Left renal cortex interstitium (tissue), 4 donors: ENCODE results near the gene SYNM. TPM values are rescaled to one million over a fixed set of nuclear protein-coding genes. Genes with fewer than 3 reads are reported as not detected.

ENCODE experiments used
- DNase-seq, 4 donors: peaks; one replicate each; pipeline ENCODE4 v3.0.0-alpha.2; 2013; ENCODE audit warnings: low read depth in 4 of 4, low spot score in 2 of 4, missing footprints in 1 of 4
- polyA plus RNA-seq, 4 donors: library from polyadenylated mRNA; unstranded; fragments of 120-200 nt; gene quantifications; one replicate each; pipeline ENCODE4 v1.2.1, GENCODE V29; 2013; ENCODE audit not compliant: insufficient read length in 4 of 4

SYNM gene
- polyA plus RNA-seq, 4 donors = 1.6 to 2.0 (median 1.7) TPM

GRCh38 chr15:99120050-99120777 lies 15.3 kb downstream of the SYNM start:
- DNase-seq = no peak

GRCh38 chr15:99121207-99121606 lies 16.3 kb downstream of the SYNM start:
- DNase-seq = no peak

DNA sequence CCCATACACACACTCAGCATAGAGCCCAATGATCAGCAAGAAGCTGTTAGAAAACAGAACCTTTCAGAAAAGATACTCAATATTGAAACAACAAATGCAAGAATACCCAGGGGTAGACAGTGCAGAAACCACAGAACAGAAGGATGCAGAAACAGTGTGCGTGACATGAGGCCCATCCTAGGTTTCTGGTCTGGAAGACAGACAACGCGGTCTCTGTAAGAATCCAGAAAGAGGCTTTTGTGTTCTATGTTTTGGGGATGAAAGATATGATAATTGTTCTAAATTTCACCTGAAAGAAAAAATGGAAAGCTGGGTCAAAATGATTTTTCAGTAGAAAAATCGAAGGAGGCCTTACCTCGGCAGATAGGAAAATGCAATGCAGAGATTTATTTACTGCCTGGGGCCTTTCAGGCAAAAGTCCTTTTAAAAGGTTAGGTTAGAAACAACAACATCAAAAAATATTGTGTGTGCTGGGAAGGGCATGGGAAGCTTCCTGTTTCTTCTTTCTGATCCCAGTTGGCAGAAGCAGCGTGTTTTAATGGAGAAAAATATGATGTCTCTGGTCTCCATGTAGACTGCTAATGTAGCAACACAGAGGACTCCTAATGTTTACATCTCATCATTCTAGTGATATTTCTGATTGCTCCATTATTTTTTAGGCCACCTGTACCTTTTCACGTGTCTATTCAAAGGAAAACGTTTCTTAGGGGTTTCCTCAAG lies 17.0 kb downstream of the SYNM start:
- DNase-seq = no peak

- no peak for DNase-seq
Measured at GRCh38 chr15:99122831-99123712, 18.2 kb downstream of the SYNM start.

- peak in 3 of 4 donors; percentile 31 to 59 (median 40) for DNase-seq
Measured at GRCh38 chr15:99123713-99124451, 19.0 kb downstream of the SYNM start.

- no peak for DNase-seq
Measured at GRCh38 chr15:99124641-99125040, 19.8 kb downstream of the SYNM start.

DNA sequence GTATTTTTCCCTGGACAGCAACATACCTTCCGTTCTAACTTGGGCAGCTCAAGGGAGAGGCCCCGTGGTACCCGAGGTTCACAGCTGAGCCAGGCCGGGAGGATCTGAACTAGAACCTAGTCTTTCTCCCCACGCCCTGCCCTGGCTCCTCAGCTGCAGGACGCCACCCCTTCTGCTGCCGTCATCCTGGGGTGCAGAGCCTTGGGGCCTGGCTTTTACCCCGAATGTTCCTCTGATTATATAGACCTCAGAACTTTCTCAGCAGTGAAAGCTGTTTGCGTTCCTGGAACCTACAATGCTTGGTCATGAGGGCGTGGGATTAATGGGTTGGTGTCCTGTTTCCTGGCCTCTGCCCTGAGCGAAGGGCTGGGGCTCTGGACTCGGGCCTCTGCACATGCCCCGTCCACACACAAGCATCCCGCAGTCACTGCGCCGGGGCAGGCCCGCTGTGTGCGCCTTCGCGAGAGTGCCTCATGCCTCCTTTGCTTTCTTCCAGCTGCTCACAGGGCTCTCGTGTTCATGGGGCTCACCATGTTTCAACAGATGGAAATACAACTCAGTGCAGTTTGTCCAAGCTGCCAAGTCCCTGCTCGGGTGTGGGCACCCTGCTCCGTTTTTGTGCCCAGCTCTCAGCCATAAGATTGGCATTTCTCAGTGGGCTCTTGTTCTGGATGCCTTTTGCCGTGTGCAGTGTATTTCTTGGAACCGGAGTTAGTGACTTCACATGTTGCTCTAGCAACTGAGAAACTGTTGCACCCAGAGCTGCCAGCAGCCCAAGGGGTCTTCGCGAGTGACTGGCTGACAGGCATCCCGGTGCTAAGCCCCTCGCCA lies 20.4 kb downstream of the SYNM start:
- no peak for DNase-seq

DNA sequence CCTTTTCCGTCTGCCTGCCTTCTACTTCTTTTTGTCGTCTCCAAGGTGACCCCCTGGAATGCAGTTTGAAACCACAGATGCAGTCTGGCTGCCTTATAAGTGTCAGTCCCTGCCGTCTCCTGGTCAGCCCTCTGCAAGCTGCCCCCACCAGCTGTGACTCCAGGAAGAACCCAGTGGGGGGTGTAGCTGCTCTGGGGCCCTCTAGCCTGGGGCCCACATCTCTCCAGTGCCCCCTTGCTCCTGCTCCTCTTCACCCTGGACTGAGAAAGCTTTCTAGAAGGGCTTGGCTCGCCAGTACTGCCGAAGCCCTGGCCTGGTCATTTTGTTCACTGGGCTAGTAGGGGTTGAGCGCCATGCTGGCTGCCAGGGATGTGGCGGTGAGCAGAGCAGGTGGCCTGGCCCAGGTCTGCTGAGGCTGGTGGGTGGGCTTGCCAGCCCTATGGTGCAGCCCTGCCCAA lies 21.3 kb downstream of the SYNM start:
- no peak for DNase-seq

DNA sequence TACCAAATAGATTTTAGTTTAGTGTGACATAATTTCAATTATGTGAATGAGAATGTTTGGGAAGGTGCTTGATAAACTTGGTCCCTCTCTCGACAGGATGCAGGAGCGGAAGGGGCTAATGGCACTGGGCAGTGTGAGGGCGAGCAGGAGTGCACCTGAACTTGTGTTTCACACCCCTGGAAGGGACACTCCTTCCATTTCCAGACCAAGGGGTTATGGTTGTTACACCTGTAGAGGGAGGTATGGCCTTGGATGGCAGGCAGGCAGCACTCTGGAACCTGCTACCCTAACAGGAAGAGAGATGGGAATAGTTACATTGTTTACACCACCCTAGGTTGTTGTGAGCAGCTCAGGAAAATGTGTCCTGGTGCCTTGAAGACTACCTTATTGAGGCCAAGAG lies 22.1 kb downstream of the SYNM start:
- no peak for DNase-seq

DNA sequence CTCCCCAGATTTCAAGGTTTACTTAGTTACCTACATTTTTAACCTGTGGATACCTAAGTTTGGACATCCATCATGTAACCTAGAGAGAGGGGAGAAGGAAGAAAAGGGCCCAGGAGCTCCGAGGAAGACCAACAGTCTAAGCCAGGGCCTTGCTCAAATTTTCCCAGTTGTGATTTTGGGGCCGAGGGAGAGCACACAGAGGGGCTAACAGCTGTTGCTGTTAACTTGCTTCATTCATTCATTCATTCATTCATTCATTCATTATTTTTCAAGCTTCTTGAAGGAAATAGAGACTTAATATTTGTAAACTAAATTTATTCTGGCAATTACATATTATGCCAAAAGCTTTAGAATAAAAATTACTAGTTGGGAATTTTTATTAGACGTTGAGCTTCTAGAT lies 22.9 kb downstream of the SYNM start:
- DNase-seq = no peak

DNA sequence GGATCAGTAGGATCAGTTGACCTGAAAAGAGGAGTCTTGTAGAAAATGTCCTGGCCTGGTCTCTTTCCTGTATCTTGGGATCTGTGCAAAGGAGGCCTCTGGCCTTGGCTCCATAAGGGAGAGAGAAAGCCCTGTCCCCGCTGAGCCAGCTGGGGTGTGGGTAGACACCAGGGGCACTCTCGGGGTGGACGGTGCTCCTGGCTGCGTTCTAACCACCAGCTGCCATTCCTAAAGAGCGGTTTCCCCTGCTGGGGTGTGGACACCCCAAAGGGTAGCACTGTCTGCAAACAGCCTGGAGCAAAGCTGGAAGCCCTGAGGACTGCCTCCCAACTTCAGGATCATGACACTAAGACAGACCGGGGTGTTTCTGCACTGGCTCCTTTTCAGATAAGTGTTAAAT lies 23.5 kb downstream of the SYNM start:
- DNase-seq = no peak

- no peak for DNase-seq
Measured at GRCh38 chr15:99129644-99130043, 24.8 kb downstream of the SYNM start.

- DNase-seq = no peak
Measured at GRCh38 chr15:99130314-99130713, 25.4 kb downstream of the SYNM start.

DNA sequence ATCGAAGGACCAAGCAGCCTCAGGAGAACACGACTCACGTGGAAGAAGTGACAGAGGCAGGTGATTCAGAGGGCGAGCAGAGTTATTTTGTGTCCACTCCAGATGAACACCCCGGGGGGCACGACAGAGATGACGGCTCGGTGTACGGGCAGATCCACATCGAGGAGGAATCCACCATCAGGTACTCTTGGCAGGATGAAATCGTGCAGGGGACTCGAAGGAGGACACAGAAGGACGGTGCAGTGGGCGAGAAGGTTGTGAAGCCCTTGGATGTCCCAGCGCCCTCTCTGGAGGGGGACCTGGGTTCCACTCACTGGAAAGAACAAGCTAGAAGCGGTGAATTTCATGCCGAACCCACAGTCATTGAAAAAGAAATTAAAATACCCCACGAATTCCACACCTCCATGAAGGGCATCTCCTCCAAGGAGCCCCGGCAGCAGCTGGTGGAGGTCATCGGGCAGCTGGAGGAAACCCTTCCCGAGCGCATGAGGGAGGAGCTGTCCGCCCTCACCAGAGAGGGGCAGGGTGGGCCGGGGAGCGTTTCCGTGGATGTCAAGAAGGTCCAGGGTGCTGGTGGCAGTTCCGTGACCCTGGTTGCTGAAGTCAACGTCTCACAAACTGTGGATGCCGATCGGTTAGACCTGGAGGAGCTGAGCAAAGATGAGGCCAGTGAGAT lies 26.0 kb downstream of the SYNM start:
- DNase-seq = no peak

GRCh38 chr15:99131441-99132023 lies 26.7 kb downstream of the SYNM start:
- no peak for DNase-seq

GRCh38 chr15:99132122-99132521 lies 27.2 kb downstream of the SYNM start:
- no peak for DNase-seq

DNA sequence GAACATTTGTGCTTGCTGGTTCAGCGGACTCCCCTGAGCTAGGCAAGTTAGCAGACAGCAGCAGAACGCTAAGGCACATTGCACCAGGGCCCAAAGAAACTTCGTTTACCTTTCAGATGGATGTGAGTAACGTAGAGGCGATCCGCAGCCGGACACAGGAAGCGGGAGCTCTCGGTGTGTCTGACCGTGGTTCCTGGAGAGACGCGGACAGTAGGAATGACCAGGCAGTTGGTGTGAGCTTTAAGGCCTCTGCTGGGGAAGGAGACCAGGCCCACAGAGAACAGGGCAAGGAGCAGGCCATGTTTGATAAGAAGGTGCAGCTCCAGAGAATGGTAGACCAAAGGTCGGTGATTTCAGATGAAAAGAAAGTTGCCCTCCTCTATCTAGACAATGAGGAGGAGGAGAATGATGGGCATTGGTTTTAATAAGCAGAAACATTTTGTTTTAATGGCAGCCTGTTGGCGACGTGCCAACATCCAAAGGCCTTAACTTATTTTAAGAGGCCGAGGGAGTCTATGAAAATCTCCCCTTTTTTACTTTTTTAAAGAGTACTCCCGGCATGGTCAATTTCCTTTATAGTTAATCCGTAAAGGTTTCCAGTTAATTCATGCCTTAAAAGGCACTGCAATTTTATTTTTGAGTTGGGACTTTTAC lies 27.9 kb downstream of the SYNM start:
- DNase-seq = no peak

DNA sequence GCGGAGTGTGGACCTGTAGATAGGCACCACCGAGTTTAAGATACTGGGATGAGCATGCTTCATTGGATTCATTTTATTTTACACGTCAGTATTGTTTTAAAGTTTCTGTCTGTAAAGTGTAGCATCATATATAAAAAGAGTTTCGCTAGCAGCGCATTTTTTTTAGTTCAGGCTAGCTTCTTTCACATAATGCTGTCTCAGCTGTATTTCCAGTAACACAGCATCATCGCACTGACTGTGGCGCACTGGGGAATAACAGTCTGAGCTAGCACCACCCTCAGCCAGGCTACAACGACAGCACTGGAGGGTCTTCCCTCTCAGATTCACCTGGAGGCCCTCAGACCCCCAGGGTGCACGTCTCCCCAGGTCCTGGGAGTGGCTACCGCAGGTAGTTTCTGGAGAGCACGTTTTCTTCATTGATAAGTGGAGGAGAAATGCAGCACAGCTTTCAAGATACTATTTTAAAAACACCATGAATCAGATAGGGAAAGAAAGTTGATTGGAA lies 29.5 kb downstream of the SYNM start:
- no peak for DNase-seq
